Mucosa of descending colon (tissue), 3 donors: ENCODE results near the gene PCDH8. TPM values are rescaled to one million over a fixed set of nuclear protein-coding genes. Genes with fewer than 3 reads are reported as not detected.
"Not testable (repeated sequence)": the region's sequence is repeated elsewhere in the genome, so short reads cannot be mapped to it uniquely, and the experiment has no call there.

Experiments
- ATAC-seq: fragments of 200-7000 bp; cut with Tn5 transposase; one replicate; pipeline ENCODE4 v1.9.1; 2020; ENCODE audit warnings: mild to moderate bottlenecking, moderate library complexity
- DNase-seq, 3 donors: peaks; one replicate each; pipeline ENCODE4 v3.0.0-alpha.2; 2020
- H3K36me3 ChIP-seq: fragments of 200-600 bp; one replicate; pipeline ENCODE4 v1.8.0; 2021; ENCODE audit warnings: low read depth, mild to moderate bottlenecking
- H3K4me1 ChIP-seq: fragments of 200-600 bp; one replicate; pipeline ENCODE4 v1.8.0; 2021; ENCODE audit warnings: low read depth, mild to moderate bottlenecking
- H3K4me3 ChIP-seq: fragments of 200-600 bp; one replicate; pipeline ENCODE4 v1.8.0; 2021; ENCODE audit warnings: mild to moderate bottlenecking
- H3K9me3 ChIP-seq: fragments of 200-600 bp; one replicate; pipeline ENCODE4 v1.8.0; 2021; ENCODE audit warnings: mild to moderate bottlenecking
- intact Hi-C, 2 donors: fragments of 100-400 bp; cut with DNase I in 1 of 2; cut with micrococcal nuclease in 1 of 2; formaldehyde crosslinking; loops; one replicate each; pipeline versions ENCODE4 v1.11.0 to v1.11.1; 2022; cut with DNase I, micrococcal nuclease
- total RNA-seq, 3 donors: library from RNA; stranded (reverse); fragmentation: NEBNext Ultra II Directional in 2 of 3; extraction: Animal tissue kit (Norgen Biotek cat#: 25700) in 2 of 3; gene quantifications; one replicate each; pipeline versions ENCODE4 v1.2.1 to v1.2.4, GENCODE V29; 2021 to 2023
- TF ChIP-seq, protein P1 (sequence below): fragments of 200-600 bp; IDR thresholded peaks from one replicate; pipeline ENCODE4 v1.8.0; 2022; ENCODE audit warnings: antibody characterized with exemption, mild to moderate bottlenecking
- donor health status: DM: no; HTN: no; CAD: no; lungs with moderate emphysema.
- donor health status: DM: no; HTN: no; CAD: no.
- donor health status: DM: no; HTN: yes; CAD: no.

Gene PCDH8
- total RNA-seq, 3 donors from 2014 or later, result 0.12 to 0.38 (median 0.17) TPM

DNA sequence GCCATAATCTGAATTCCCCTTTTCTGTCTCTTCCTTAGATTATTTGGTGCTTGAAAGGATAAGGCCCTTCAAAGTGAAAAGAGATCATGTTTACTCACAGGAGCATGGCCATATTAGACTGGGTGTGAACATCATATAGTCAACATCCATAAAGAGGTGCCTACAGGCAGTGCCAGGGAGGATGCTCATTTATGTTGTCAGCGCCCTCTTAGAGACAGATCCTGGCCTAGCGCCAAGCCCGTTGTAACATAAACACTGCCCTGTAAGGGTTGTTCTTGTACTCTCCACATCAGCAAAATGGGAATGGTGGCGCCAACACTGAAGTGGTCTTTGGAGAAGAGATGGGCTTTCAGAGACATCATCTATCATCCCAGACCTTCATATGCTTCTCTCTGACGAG, 16.1 kb downstream of the PCDH8 start:
- Histone ChIP-seq H3K9me3 (no peaks in the 10 kb centered on the region), H3K4me1 (no peaks in the 10 kb centered on the region), H3K4me3 (no peak overlapping the region), H3K36me3 (no peaks in the 10 kb centered on the region)
- TF ChIP-seq, protein P1, sequence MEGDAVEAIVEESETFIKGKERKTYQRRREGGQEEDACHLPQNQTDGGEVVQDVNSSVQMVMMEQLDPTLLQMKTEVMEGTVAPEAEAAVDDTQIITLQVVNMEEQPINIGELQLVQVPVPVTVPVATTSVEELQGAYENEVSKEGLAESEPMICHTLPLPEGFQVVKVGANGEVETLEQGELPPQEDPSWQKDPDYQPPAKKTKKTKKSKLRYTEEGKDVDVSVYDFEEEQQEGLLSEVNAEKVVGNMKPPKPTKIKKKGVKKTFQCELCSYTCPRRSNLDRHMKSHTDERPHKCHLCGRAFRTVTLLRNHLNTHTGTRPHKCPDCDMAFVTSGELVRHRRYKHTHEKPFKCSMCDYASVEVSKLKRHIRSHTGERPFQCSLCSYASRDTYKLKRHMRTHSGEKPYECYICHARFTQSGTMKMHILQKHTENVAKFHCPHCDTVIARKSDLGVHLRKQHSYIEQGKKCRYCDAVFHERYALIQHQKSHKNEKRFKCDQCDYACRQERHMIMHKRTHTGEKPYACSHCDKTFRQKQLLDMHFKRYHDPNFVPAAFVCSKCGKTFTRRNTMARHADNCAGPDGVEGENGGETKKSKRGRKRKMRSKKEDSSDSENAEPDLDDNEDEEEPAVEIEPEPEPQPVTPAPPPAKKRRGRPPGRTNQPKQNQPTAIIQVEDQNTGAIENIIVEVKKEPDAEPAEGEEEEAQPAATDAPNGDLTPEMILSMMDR, result no peak
- intact Hi-C loops, result no loop called here
- no peak for ATAC-seq
- DNase-seq, result no peak

DNA sequence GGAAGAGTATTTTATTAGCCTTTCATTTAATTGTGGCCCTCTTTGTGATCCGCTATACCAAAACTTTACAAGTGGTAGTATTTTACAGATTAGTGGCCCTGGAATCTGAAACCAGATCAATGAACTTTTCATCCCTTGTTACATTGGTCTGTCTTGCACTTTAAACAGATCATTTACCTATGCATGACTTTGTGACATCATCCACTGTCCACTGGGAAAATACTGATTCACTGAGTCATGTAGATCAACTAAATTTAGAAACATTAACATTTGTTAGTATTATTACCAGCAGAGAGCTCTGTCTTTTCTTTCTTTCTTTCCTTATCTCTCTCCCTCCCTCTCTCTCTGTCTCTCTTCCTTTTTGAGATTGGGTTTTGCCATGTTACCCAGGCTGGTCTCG, 17.5 kb downstream of the PCDH8 start:
- Histone ChIP-seq H3K4me1 (no peaks in the 10 kb centered on the region), H3K9me3 (no peaks in the 10 kb centered on the region), H3K36me3 (no peaks in the 10 kb centered on the region), H3K4me3 (no peak overlapping the region)
- TF ChIP-seq, protein P1, result no peak
- ATAC-seq, result no peak
- DNase-seq, result no peak
- intact Hi-C loops, result no loop called here

DNA sequence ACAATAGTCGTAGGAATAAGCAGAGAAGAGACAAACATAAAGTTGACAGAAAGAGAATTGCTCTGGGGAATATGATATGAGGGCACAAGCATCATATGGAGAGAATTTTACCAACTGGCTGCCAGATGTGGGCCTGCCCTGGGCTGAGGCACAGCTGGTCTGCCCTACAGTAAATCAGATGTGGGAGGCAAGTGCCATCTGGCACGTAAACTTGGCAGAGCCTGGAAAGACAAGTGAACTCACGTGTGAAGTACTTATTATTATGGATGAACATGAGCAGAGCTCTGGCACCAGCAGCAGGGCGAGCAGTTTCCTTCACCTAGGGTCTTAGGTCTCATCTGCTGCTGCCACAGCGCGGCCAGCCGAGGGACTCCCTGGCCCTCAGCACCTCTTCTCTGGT, 20.6 kb downstream of the PCDH8 start:
- Histone ChIP-seq H3K36me3 (no peaks in the 10 kb centered on the region), H3K4me1 (no peaks in the 10 kb centered on the region), H3K9me3 (no peaks in the 10 kb centered on the region), H3K4me3 (no peak overlapping the region)
- DNase-seq, result no peak
- no peak for ATAC-seq
- intact Hi-C loops, result no loop called here
- TF ChIP-seq, protein P1, result no peak

DNA sequence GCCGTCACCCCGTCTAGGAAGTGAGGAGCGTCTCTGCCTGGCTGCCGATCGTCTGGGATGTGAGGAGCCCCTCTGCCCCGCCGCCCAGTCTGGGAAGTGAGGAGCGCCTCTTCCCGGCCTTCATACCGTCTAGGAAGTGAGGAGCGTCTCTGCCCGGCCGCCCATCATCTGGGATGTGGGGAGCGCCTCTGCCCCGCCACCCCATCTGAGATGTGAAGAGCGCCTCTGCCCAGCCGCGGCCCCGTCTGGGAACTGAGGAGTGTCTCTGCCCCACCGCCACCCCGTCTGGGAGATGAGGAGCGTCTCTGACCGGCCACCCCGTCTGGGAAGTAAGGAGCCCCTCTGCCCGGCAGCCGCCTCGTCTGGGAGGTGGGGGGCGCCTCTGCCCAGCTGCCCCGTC, 30.6 kb downstream of the PCDH8 start:
- H3K36me3 ChIP-seq, DNase-seq, ATAC-seq, intact Hi-C loops, H3K9me3 ChIP-seq, H3K4me1 ChIP-seq, H3K4me3 ChIP-seq: not testable (repeated sequence)

DNA sequence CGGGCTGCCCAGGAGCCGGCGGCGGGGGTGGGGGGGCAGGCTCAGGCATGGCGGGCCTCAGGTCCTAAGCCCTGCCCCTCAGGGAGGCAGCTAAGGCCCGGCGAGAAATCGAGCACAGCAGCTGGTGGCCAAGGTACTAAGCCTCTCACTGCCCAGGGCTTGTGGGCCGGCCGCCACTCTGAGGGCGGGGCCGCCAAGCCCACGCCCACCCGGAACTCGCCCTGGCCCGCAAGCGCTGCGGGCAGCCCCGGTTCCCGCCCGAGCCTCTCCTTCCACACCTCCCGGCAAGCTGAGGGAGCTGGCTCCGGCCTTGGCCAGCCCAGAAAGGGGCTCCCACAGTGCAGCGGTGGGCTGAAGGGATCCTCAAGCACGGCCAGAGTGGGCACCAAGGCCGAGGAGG, 33.1 kb downstream of the PCDH8 start:
- intact Hi-C loops, result no loop called here
- ATAC-seq, result no peak
- H3K36me3 ChIP-seq, result no peaks in the 10 kb centered on the region

DNA sequence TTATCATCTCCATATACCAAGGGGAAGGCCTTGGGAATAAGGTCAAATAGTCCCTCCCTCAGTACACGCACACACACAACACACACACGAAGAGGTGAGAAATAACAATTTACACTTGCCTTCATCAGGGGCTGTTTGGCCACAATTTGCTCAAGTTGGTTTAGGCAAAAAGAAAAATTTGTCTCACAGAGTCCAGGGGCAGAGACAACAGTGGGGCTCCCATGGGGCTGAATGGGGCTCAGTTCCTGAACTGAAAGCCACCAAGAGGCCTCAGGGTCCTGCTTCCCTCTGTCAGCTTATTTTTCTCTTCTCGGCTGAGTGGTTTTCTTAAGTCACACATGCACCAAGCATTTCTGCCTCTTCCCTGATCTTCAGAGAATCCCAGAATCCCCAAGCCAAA, 35.5 kb downstream of the PCDH8 start:
- H3K4me3 ChIP-seq, result no peak overlapping the region
- intact Hi-C loops, result no loop called here
- no peaks in the 10 kb centered on the region for H3K9me3 ChIP-seq
- H3K4me1 ChIP-seq, result no peaks in the 10 kb centered on the region
- no peaks in the 10 kb centered on the region for H3K36me3 ChIP-seq
- TF ChIP-seq, protein P1, result no peak
- ATAC-seq, result no peak
- no peak for DNase-seq

More for the DNA sequence above, 33.1 kb downstream of the PCDH8 start:
- TF ChIP-seq, protein P1, result no peak
- no peaks in the 10 kb centered on the region for H3K9me3 ChIP-seq
- H3K4me1 ChIP-seq, result no peaks in the 10 kb centered on the region
- DNase-seq, result no peak
- no peak overlapping the region for H3K4me3 ChIP-seq
